Spinal cord (tissue), 10 donors: ENCODE measurements around the gene PPP2R2C. TPM values are rescaled to one million over a fixed set of nuclear protein-coding genes. Genes with fewer than 3 reads are reported as not detected.

Experiments
- DNase-seq, 6 donors: peaks; one replicate each; pipeline versions ENCODE4 v3.0.0 to v3.0.0-alpha.2; 2013 to 2015; ENCODE audit warnings: low spot score in 6 of 6, low read depth in 4 of 6
- H3K27ac ChIP-seq: one replicate; pipeline ENCODE4 v1.5.1; 2013; ENCODE audit warnings: low read depth, low read length, control low read depth
- H3K27me3 ChIP-seq: one replicate; pipeline ENCODE4 v1.6.1; 2013; ENCODE audit warnings: low read length; ENCODE audit not compliant: control insufficient read depth, insufficient read depth
- H3K36me3 ChIP-seq: one replicate; pipeline ENCODE4 v1.6.1; 2013; ENCODE audit warnings: low read length; ENCODE audit not compliant: control insufficient read depth, insufficient read depth
- H3K4me1 ChIP-seq: one replicate; pipeline ENCODE4 v1.6.1; 2013; ENCODE audit warnings: low read length; ENCODE audit not compliant: control insufficient read depth, insufficient read depth
- H3K4me3 ChIP-seq: one replicate; pipeline ENCODE4 v1.5.1; 2013; ENCODE audit warnings: low read depth, low read length, control low read depth
- H3K9me3 ChIP-seq: one replicate; pipeline ENCODE4 v1.6.1; 2013; ENCODE audit warnings: low read length; ENCODE audit not compliant: control insufficient read depth, insufficient read depth
- WGBS: methylation state at CpG from one replicate; pipeline ENCODE4 v1.1.5; 2013; ENCODE audit warnings: missing lambda C conversion rate; ENCODE audit not compliant: insufficient coverage; 5-methylcytosine and 5-hydroxymethylcytosine counted together
- polyA plus RNA-seq, 2 donors: library from polyadenylated mRNA; unstranded; fragments of 120-200 nt; gene quantifications; one replicate each; pipeline ENCODE4 v1.2.1, GENCODE V29; 2013; ENCODE audit not compliant: insufficient read length in 2 of 2
- total RNA-seq, 2 donors: library from RNA; depleted of rRNA in 1 of 2; stranded (reverse); fragments of 120-200 nt in 1 of 2; fragments of >200 nt in 1 of 2; gene quantifications; one replicate each; pipeline versions ENCODE4 v1.2.3 to v1.2.4, GENCODE V29; 2013 to 2014
- donor health status: healthy.

Gene PPP2R2C
- total and polyA plus RNA-seq, 4 donors: 17.2 to 114 (median 75.1) TPM

- peaks cover 12% of the 10 kb centered on the region for H3K4me1 ChIP-seq
- H3K36me3 ChIP-seq: peaks cover 79% of the 10 kb centered on the region
- H3K27ac ChIP-seq: no peak overlapping the region
These were observed 190.1 kb downstream of the PPP2R2C start for GRCh38 chr4:6282314-6282771.

GRCh38 chr4:6281436-6282313 is 190.7 kb downstream of the PPP2R2C start:
- Histone ChIP-seq H3K9me3 (no peaks in the 10 kb centered on the region), H3K4me3 (no peak overlapping the region), H3K27ac (no peak overlapping the region), H3K27me3 (no peaks in the 10 kb centered on the region), H3K36me3 (peaks cover 74% of the 10 kb centered on the region), H3K4me1 (peaks cover 18% of the 10 kb centered on the region)
- WGBS: 84% methylated on average over 17 of the region's 20 CpGs
- peak in 1 of 6 donors; percentile 16 for DNase-seq

More at GRCh38 chr4:6282314-6282771, 190.1 kb downstream of the PPP2R2C start:
- WGBS: no CpG with 5 or more reads among the region's 6 CpGs
- no peak overlapping the region for H3K4me3 ChIP-seq
- no peak for DNase-seq
- no peaks in the 10 kb centered on the region for H3K27me3 ChIP-seq
- no peaks in the 10 kb centered on the region for H3K9me3 ChIP-seq

- H3K27me3 ChIP-seq: no peaks in the 10 kb centered on the region
- H3K27ac ChIP-seq: no peak overlapping the region
These were observed 191.9 kb downstream of the PPP2R2C start for GRCh38 chr4:6280365-6280996.

GRCh38 chr4:6279582-6280289 is 192.7 kb downstream of the PPP2R2C start:
- Histone ChIP-seq H3K27me3 (no peaks in the 10 kb centered on the region), H3K36me3 (peaks cover 63% of the 10 kb centered on the region), H3K9me3 (no peaks in the 10 kb centered on the region), H3K4me3 (no peak overlapping the region), H3K27ac (no peak overlapping the region), H3K4me1 (peaks cover 33% of the 10 kb centered on the region)
- WGBS: 96% methylated on average over 14 of the region's 14 CpGs
- no peak for DNase-seq

More at GRCh38 chr4:6280365-6280996, 191.9 kb downstream of the PPP2R2C start:
- Histone ChIP-seq H3K9me3 (no peaks in the 10 kb centered on the region), H3K4me1 (peaks cover 30% of the 10 kb centered on the region), H3K4me3 (no peak overlapping the region), H3K36me3 (peaks cover 70% of the 10 kb centered on the region)
- no peak for DNase-seq
- WGBS: 87% methylated on average over 11 of the region's 16 CpGs

- no peak overlapping the region for H3K4me3 ChIP-seq
- H3K4me1 ChIP-seq: peaks cover 36% of the 10 kb centered on the region
- H3K36me3 ChIP-seq: peaks cover 61% of the 10 kb centered on the region
- DNase-seq: no peak
- no peaks in the 10 kb centered on the region for H3K27me3 ChIP-seq
- H3K27ac ChIP-seq: no peak overlapping the region
- H3K9me3 ChIP-seq: no peaks in the 10 kb centered on the region
- 90% methylated on average over 9 of the region's 10 CpGs for WGBS
These were observed 193.6 kb downstream of the PPP2R2C start for GRCh38 chr4:6278801-6279197.

- no peak overlapping the region for H3K4me3 ChIP-seq
- peaks cover 57% of the 10 kb centered on the region for H3K36me3 ChIP-seq
- no peaks in the 10 kb centered on the region for H3K27me3 ChIP-seq
- no peaks in the 10 kb centered on the region for H3K9me3 ChIP-seq
- H3K27ac ChIP-seq: no peak overlapping the region
- no peak for DNase-seq
- 87% methylated on average over 21 of the region's 21 CpGs for WGBS
- H3K4me1 ChIP-seq: peaks cover 41% of the 10 kb centered on the region
These were observed 194.2 kb downstream of the PPP2R2C start for GRCh38 chr4:6277935-6278800.

GRCh38 chr4:6277139-6277802 is 195.1 kb downstream of the PPP2R2C start:
- Histone ChIP-seq H3K4me1 (peaks cover 45% of the 10 kb centered on the region), H3K27ac (no peak overlapping the region), H3K9me3 (no peaks in the 10 kb centered on the region), H3K36me3 (peaks cover 57% of the 10 kb centered on the region), H3K27me3 (no peaks in the 10 kb centered on the region), H3K4me3 (no peak overlapping the region)
- DNase-seq: no peak
- WGBS: 82% methylated on average over 21 of the region's 24 CpGs

- Histone ChIP-seq H3K27me3 (no peaks in the 10 kb centered on the region), H3K9me3 (no peaks in the 10 kb centered on the region), H3K27ac (no peak overlapping the region), H3K36me3 (peaks cover 55% of the 10 kb centered on the region), H3K4me1 (peaks cover 50% of the 10 kb centered on the region), H3K4me3 (no peak overlapping the region)
- peak in 2 of 6 donors; percentile 22 to 41 for DNase-seq
- 39% methylated on average over 19 of the region's 22 CpGs for WGBS
These were observed 196.3 kb downstream of the PPP2R2C start for GRCh38 chr4:6275898-6276806.
